HG03565 (cell line): ENCODE measurements around the gene ATP5F1B.
A peak's percentile ranks its signal among the peaks of the same experiment; 100 is the strongest.
"Not testable (repeated sequence)": the region's sequence is repeated elsewhere in the genome, so short reads cannot be mapped to it uniquely, and the experiment has no call there.

Source experiments
- ATAC-seq: cut with Tn5 transposase; IDR thresholded peaks from one replicate; pipeline ENCODE4 v1.9.1; 2021; ENCODE audit warnings: mild to moderate bottlenecking, moderate library complexity; ENCODE audit not compliant: unreplicated experiment

ATP5F1B gene

GRCh38 chr12:56653781-56654180 is 8.0 kb upstream of the ATP5F1B start:
- not testable (repeated sequence) for ATAC-seq

- not testable (repeated sequence) for ATAC-seq
These were observed 2.2 kb upstream of the ATP5F1B start for GRCh38 chr12:56648023-56648422.

- ATAC-seq = no peak
These were observed 525 bp downstream of the ATP5F1B start for GRCh38 chr12:56645201-56645716.

- no peak for ATAC-seq
These were observed 1.1 kb downstream of the ATP5F1B start for GRCh38 chr12:56644654-56645053.

- no peak for ATAC-seq
These were observed 4.6 kb downstream of the ATP5F1B start for GRCh38 chr12:56641219-56641618.

GRCh38 chr12:56637621-56638020 is 8.2 kb downstream of the ATP5F1B start:
- ATAC-seq = no peak

GRCh38 chr12:56636675-56637540 is 8.9 kb downstream of the ATP5F1B start:
- ATAC-seq = peak; percentile 35

- peak; percentile 23 for ATAC-seq
These were observed 9.7 kb downstream of the ATP5F1B start for GRCh38 chr12:56635806-56636674.

- no peak for ATAC-seq
These were observed 10.7 kb downstream of the ATP5F1B start for GRCh38 chr12:56634837-56635791.

- ATAC-seq = no peak
These were observed 11.4 kb downstream of the ATP5F1B start for GRCh38 chr12:56634242-56634836.

- no peak for ATAC-seq
These were observed 12.1 kb downstream of the ATP5F1B start for GRCh38 chr12:56633468-56634241.

GRCh38 chr12:56632701-56633467 is 12.9 kb downstream of the ATP5F1B start:
- ATAC-seq = no peak

GRCh38 chr12:56631790-56632700 is 13.7 kb downstream of the ATP5F1B start:
- ATAC-seq = no peak

GRCh38 chr12:56630180-56630632 is 15.6 kb downstream of the ATP5F1B start, which contains the start of gene BAZ2A:
BAZ2A (minus strand) TSS chr12:56630326; CDS start chr12:56617530, 12,796 bp downstream.
- ATAC-seq = peak; percentile 44

- no peak for ATAC-seq
These were observed 16.2 kb downstream of the ATP5F1B start for GRCh38 chr12:56629459-56630179.

- ATAC-seq = no peak
These were observed 16.9 kb downstream of the ATP5F1B start for GRCh38 chr12:56628671-56629458.
